ENCODE measurements around the gene ATXN2. TPM values are rescaled to one million over a fixed set of nuclear protein-coding genes. Genes with fewer than 3 reads are reported as not detected.

ATXN2 gene
- total RNA-seq, 1 experiment from 2014 or later = 38.2 TPM

DNA sequence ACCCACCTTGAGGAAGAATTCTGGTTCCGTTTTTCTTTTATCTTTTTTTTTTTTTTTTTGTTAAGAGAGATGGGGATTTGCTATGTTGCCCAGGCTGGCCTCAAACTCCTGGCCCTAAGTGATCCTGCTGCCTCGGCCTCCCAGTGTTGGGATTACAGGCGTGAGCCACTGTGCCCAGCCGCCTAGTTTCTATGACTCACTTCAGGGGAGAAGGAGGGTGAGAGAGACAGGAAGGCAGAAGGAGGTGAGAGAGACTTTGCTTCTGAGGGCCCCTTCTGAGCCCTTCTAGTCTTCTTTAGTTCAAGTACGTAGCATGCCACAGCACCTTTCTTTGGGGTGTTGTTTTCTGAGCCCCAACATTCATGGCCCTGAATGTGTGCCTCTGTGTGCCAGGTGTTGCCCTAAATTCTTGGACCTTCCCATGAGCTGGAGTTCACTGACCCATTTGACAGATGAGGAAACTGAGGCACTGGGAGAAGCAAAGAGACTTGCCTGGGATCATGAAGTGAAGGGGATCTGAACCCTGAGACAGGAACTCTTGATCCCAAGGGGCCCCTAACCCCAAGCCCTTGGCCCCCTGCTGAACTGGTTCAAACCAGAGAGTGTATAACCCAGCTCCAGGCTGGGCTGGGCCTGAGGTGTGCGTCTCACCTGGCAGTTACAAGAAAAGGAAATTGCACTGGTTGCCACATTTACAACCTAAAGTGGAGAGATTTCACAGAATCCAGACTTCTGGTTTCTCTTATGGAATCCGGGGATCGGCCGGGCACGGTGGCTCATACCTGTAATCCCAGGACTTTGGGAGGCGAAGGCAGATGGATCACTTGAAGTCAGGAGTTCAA lies 172.6 kb downstream of the ATXN2 start:
- no peaks in the 10 kb centered on the region for H3K9me3 ChIP-seq (replicated peaks)
- no peaks in the 10 kb centered on the region for H3K27me3 ChIP-seq
- no peak overlapping the region for H3K4me3 ChIP-seq
- H3K4me1 ChIP-seq = no peaks in the 10 kb centered on the region
- H3K27ac ChIP-seq = no peak overlapping the region
- no peak for DNase-seq
- peaks cover 2% of the 10 kb centered on the region; the same call in 1 of the 2 replicates for H3K36me3 ChIP-seq

GRCh38 chr12:111425655-111426054 lies 173.5 kb downstream of the ATXN2 start:
- H3K27me3 ChIP-seq = no peaks in the 10 kb centered on the region
- no peak overlapping the region for H3K27ac ChIP-seq
- peaks cover 4% of the 10 kb centered on the region; the same call in 1 of the 2 replicates for H3K36me3 ChIP-seq
- no peak for DNase-seq
- no peaks in the 10 kb centered on the region for H3K4me1 ChIP-seq
- H3K9me3 ChIP-seq (replicated peaks) = no peaks in the 10 kb centered on the region
- no peak overlapping the region for H3K4me3 ChIP-seq

GRCh38 chr12:111424793-111425251 lies 174.3 kb downstream of the ATXN2 start:
- H3K27me3 ChIP-seq = no peaks in the 10 kb centered on the region
- DNase-seq = no peak
- no peak overlapping the region for H3K27ac ChIP-seq
- H3K4me1 ChIP-seq = no peaks in the 10 kb centered on the region
- H3K4me3 ChIP-seq = no peak overlapping the region
- peaks cover 5% of the 10 kb centered on the region; the same call in 1 of the 2 replicates for H3K36me3 ChIP-seq
- no peaks in the 10 kb centered on the region for H3K9me3 ChIP-seq (replicated peaks)

- H3K27ac ChIP-seq = no peak overlapping the region
Measured at GRCh38 chr12:111424189-111424792, 174.8 kb downstream of the ATXN2 start.

DNA sequence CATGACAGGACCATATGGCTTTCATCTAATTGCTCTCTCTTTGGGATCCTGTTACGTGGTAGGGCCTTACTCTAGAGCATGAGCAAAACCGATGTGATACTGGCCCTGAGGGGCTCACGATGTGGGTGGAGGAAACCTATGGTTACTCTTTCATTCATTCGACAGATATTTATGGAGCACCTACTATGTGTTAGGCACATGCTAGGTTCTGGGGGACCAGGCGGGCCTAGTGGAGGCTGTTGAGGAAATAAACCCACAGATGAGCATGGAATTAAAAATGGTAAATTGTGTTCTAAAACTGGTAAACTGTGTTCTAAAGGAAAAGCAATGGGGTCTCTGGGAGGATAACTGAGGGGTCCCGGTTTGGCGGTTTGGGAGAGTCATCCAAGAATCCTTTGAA lies 178.6 kb downstream of the ATXN2 start:
- no peaks in the 10 kb centered on the region for H3K27me3 ChIP-seq
- H3K9me3 ChIP-seq (replicated peaks) = no peaks in the 10 kb centered on the region
- H3K27ac ChIP-seq = no peak overlapping the region
- H3K36me3 ChIP-seq = peaks cover 7% of the 10 kb centered on the region; the same call in 1 of the 2 replicates
- no peak overlapping the region for H3K4me3 ChIP-seq
- no peak for DNase-seq
- H3K4me1 ChIP-seq = no peaks in the 10 kb centered on the region

More at GRCh38 chr12:111424189-111424792, 174.8 kb downstream of the ATXN2 start:
- H3K4me1 ChIP-seq = no peaks in the 10 kb centered on the region
- H3K4me3 ChIP-seq = no peak overlapping the region
- H3K36me3 ChIP-seq = peaks cover 7% of the 10 kb centered on the region; the same call in 1 of the 2 replicates
- H3K9me3 ChIP-seq (replicated peaks) = no peaks in the 10 kb centered on the region
- DNase-seq = no peak
- no peaks in the 10 kb centered on the region for H3K27me3 ChIP-seq

DNA sequence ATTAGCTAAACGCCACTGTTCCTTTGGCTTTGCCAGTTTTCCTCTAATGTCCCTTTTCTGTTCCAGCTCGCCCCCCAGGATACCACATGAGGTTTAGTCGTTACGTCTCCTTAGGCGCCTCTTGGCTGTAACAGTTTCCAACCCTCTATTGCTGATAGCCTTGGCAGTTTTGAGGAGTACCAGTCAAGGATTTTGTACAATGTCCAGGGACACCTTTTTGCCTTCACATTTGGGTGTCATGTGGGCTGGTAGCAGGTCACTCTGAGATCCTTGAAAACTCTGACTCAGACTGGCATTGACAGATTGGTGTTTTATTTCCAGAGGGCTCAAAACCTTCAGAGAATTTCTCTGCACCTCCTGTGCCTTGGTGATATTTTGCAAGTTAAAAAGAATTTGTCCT lies 179.3 kb downstream of the ATXN2 start:
- Histone ChIP-seq H3K27me3 (no peaks in the 10 kb centered on the region), H3K36me3 (peaks cover 7% of the 10 kb centered on the region; the same call in 1 of the 2 replicates), H3K4me1 (no peaks in the 10 kb centered on the region), H3K9me3 (replicated peaks) (no peaks in the 10 kb centered on the region), H3K27ac (no peak overlapping the region), H3K4me3 (no peak overlapping the region)
- DNase-seq = no peak

GRCh38 chr12:111418594-111418880 lies 180.6 kb downstream of the ATXN2 start:
- no peak for DNase-seq
- H3K9me3 ChIP-seq (replicated peaks) = no peaks in the 10 kb centered on the region
- peaks cover 7% of the 10 kb centered on the region; the same call in 1 of the 2 replicates for H3K36me3 ChIP-seq
- no peaks in the 10 kb centered on the region for H3K27me3 ChIP-seq
- H3K27ac ChIP-seq = no peak overlapping the region
- no peak overlapping the region for H3K4me3 ChIP-seq
- no peaks in the 10 kb centered on the region for H3K4me1 ChIP-seq

DNA sequence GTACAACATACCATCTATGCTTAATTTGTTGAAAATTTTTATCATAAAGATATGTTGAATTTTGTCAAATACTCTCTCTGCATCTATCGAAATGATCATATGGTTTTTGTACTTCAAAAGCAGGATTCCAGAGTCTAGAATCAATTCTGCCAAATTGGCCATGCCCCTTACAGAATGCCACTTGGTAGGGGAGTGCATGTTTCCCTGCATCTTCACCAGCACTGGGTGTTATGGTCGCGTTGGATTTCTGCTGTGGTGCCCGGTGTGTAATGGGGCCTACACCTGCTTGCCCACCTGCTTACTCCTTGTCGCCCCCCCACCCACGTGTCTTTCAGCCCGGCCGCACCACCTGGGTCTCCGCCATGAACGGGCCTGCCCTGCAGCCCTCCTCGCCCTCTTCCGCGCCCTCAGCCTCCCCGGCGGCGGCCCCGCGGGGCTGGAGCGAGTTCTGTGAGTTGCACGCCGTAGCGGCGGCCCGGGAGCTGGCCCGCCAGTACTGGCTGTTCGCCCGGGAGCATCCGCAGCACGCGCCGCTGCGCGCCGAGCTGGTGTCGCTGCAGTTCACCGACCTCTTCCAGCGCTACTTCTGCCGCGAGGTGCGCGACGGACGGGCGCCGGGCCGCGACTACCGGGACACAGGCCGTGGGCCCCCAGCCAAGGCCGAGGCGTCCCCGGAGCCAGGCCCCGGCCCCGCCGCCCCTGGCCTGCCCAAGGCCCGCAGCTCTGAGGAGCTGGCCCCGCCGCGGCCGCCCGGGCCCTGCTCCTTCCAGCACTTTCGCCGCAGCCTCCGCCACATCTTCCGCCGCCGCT lies 181.1 kb downstream of the ATXN2 start:
- Histone ChIP-seq H3K9me3 (replicated peaks) (no peaks in the 10 kb centered on the region), H3K27me3 (no peaks in the 10 kb centered on the region), H3K4me1 (peaks cover 1% of the 10 kb centered on the region; the same call in 1 of the 2 replicates), H3K27ac (no peak overlapping the region), H3K36me3 (peaks cover 7% of the 10 kb centered on the region; the same call in 1 of the 2 replicates), H3K4me3 (no peak overlapping the region)
- no peak for DNase-seq

GRCh38 chr12:111417290-111417689 lies 181.8 kb downstream of the ATXN2 start:
- Histone ChIP-seq H3K4me3 (no peak overlapping the region), H3K36me3 (peaks cover 7% of the 10 kb centered on the region; the same call in 1 of the 2 replicates), H3K4me1 (peaks cover 8% of the 10 kb centered on the region), H3K9me3 (replicated peaks) (no peaks in the 10 kb centered on the region), H3K27ac (no peak overlapping the region), H3K27me3 (no peaks in the 10 kb centered on the region)
- no peak for DNase-seq

DNA sequence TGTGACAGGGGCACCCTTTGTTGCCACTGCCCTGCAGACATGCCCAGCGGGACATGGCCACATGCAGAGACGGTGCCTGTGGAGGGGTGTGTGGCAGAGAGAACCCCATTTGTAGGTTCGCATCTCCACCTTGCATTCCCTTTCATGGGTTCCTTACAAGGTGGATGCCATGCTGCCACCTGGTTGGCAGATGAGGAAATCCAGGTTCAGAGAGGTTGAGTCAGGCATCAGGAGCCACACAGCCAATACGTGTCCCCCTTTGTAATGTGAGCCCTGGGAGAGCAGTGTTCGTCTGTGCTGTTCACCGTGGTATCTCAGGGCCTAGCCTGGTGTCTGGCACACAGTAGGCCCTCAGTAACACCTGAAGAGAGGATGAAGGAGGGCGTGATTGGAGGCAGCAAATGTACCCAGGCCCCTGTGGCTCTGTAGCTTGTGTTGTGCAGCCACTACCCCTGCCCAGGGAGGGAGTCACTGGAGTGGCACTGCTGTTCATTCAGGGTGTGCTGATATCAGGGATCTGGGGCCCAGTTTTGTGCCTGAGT lies 184.3 kb downstream of the ATXN2 start:
- no peak overlapping the region for H3K27ac ChIP-seq
- peaks cover 3% of the 10 kb centered on the region; the same call in 1 of the 2 replicates for H3K36me3 ChIP-seq
- no peaks in the 10 kb centered on the region for H3K9me3 ChIP-seq (replicated peaks)
- H3K27me3 ChIP-seq = no peaks in the 10 kb centered on the region
- peaks cover 28% of the 10 kb centered on the region for H3K4me1 ChIP-seq
- DNase-seq = no peak
- H3K4me3 ChIP-seq = no peak overlapping the region

DNA sequence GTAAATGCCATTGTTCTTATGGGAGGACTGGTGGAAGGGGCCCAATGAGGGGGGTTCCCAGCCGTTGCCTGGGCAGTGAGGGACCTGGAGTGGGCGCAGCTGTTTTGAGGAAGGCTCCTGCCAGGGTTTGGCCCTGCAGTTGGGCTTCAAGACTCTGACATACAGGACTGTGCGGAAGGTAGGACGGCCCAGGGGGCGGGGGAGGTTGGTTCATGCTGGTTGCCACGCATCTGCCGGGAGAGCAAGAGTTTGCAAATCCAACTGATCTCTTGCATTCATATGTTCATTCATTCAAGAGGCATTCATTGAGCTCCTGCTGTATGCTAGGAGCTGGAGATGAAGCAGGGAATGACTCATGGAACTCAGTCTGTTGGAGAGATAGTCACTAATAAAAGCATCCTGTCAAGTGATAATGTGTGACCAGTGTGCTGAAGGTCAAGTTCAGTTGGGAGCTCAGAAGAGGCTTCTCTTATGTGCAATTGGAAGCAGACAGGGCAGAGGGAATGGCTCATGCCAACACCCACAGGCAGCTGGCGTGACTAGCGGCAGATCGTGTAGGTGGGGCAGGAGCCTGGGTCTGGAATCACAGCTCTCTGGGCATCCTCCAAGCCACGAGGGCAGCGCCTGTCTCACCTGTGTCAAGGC lies 185.6 kb downstream of the ATXN2 start:
- no peak overlapping the region for H3K4me3 ChIP-seq
- DNase-seq = no peak
- no peaks in the 10 kb centered on the region for H3K27me3 ChIP-seq
- no peaks in the 10 kb centered on the region for H3K36me3 ChIP-seq
- H3K9me3 ChIP-seq (replicated peaks) = no peaks in the 10 kb centered on the region
- H3K27ac ChIP-seq = no peak overlapping the region
- peaks cover 40% of the 10 kb centered on the region for H3K4me1 ChIP-seq

DNA sequence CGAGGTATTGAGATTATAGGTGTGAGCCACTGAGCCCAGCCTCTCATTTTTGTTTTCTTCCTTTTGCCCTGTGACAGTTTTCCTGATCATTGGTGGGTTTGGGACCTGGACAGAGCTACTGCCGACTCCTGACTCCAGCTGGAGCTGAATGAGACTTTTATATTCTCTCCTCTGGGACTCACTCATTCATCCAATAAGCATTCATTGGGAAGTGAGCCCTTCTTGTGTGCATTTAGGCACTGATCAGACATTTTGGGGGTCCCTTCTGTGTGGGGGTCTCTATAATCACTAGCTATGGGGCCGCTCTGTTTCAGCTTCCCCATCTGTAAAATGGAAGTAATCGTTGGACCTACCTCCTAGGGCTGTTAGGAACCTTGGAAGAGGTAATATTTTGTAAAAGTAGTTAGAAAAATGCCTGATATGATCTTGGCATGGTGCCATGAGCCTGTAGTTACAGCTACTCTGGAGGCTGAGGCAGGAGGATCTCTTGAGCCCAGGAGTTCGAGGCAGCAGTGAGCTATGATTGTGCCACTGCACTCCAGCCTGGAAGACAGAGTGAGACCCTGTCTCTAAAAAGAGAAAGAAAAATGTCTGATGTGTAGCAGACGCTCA lies 186.2 kb downstream of the ATXN2 start:
- no peak overlapping the region for H3K4me3 ChIP-seq
- no peaks in the 10 kb centered on the region for H3K9me3 ChIP-seq (replicated peaks)
- peak overlapping the region; percentile 77 for H3K27ac ChIP-seq
- no peaks in the 10 kb centered on the region for H3K36me3 ChIP-seq
- H3K27me3 ChIP-seq = no peaks in the 10 kb centered on the region
- H3K4me1 ChIP-seq = peaks cover 42% of the 10 kb centered on the region
- no peak for DNase-seq

- no peaks in the 10 kb centered on the region for H3K36me3 ChIP-seq
- no peak overlapping the region for H3K4me3 ChIP-seq
- peaks cover 45% of the 10 kb centered on the region for H3K4me1 ChIP-seq
- peak; percentile 75 to 78 for DNase-seq
- H3K27ac ChIP-seq = peak overlapping the region; percentile 77
- H3K9me3 ChIP-seq (replicated peaks) = no peaks in the 10 kb centered on the region
- no peaks in the 10 kb centered on the region for H3K27me3 ChIP-seq
Measured at GRCh38 chr12:111412007-111412829, 186.9 kb downstream of the ATXN2 start.
